Astrocyte (in vitro differentiated cells and primary cell): ENCODE measurements around the gene GSTA2.

Experiments
- CTCF ChIP-seq: IDR thresholded peaks from 2 replicates; pipeline ENCODE4 v1.5.1; 2011; ENCODE audit warnings: low read depth, mild to moderate bottlenecking, inconsistent platforms, low read length, moderate library complexity; ENCODE audit not compliant: insufficient read depth
- EZH2 ChIP-seq: IDR thresholded peaks from 2 replicates; pipeline ENCODE4 v1.6.1; 2012; ENCODE audit warnings: mild to moderate bottlenecking, low read length, inconsistent platforms; ENCODE audit not compliant: insufficient read depth

- TF ChIP-seq CTCF (no peak), EZH2 (no peak)
Observed at GRCh38 chr6:52802806-52803205, 39.5 kb upstream of the GSTA2 start.
